K562 (cell line): ENCODE data around the gene ZG16B. TPM values are rescaled to one million over a fixed set of nuclear protein-coding genes. Genes with fewer than 3 reads are reported as not detected.

Experiments
- ATAC-seq: fragments of 200-7000 bp; cut with Tn5 transposase; 3 replicates; pipeline ENCODE4 v1.9.1; 2020; ENCODE audit warnings: moderate library complexity
- BruUV-seq: library from RNA; stranded (reverse); fragments of 400-500 nt; replicated peaks from 2 replicates; lab custom pipeline; 2021; lab: Mats Ljungman, UMichigan
- CTCF ChIA-PET: fragments of 300-600 bp; formaldehyde crosslinking; extraction: SDS; loops from one replicate; lab custom pipeline; 2021; ENCODE audit warnings: low intra/inter-chr PET ratio; lab: Yijun Ruan, JAX
- POLR2A ChIA-PET: fragments of 300-600, 350-650 bp; sonication (Branson Sonifier 250); formaldehyde crosslinking; extraction: SDS; loops from one replicate; lab custom pipeline; 2021; ENCODE audit warnings: antibody characterized with exemption, inconsistent platforms; lab: Yijun Ruan, JAX
- DNase-seq, 4 experiments: peaks; one replicate each; pipeline versions ENCODE4 v3.0.0 to v3.0.0-alpha.2; 2011 to 2018; ENCODE audit warnings: low spot score in 3 of 4, mixed read lengths in 3 of 4; ENCODE audit errors: extremely low read depth in 1 of 4
- FAIRE-seq: peaks from 2 replicates; lab custom pipeline; 2011; peaks lifted over from hg19 to GRCh38; lab: Jason Lieb, UNC
- H2AFZ ChIP-seq: 2 replicates; pipeline ENCODE4 v1.6.0; 2011; ENCODE audit warnings: low read depth, low read length, control low read depth, inconsistent platforms
- H3K27ac ChIP-seq: fragments of 200-600 bp; 3 replicates; pipeline ENCODE4 v1.8.0; 2011; ENCODE audit warnings: low read depth, mild to moderate bottlenecking, control low read depth, inconsistent platforms, low read length, moderate library complexity, mixed read lengths; ENCODE audit errors: extremely low read depth
- H3K27me3 ChIP-seq, 2 experiments: fragments of 300-600 bp in 1 of 2; 2 replicates in 1 of 2; 3 replicates in 1 of 2; pipeline versions ENCODE4 v1.6.0 to v1.8.0; 2011; ENCODE audit warnings: inconsistent platforms in 2 of 2, low read length in 2 of 2, mild to moderate bottlenecking in 1 of 2, mixed read lengths in 1 of 2, moderate library complexity in 1 of 2; ENCODE audit not compliant: control insufficient read depth in 2 of 2, insufficient read depth in 2 of 2
- H3K36me3 ChIP-seq: fragments of 300-600 bp; 3 replicates; pipeline ENCODE4 v1.8.0; 2011; ENCODE audit warnings: mild to moderate bottlenecking, low read length, inconsistent platforms; ENCODE audit not compliant: control insufficient read depth, insufficient read depth
- H3K4me1 ChIP-seq, 2 experiments: fragments of 200-600 bp in 1 of 2; replicated peaks in 1 of 2; 2 replicates in 1 of 2; 3 replicates in 1 of 2; pipeline versions ENCODE4 v1.5.1 to v1.8.0; 2011; ENCODE audit warnings: inconsistent platforms in 2 of 2, low read length in 2 of 2, mild to moderate bottlenecking in 1 of 2, mixed read lengths in 1 of 2, moderate library complexity in 1 of 2; ENCODE audit not compliant: control insufficient read depth in 2 of 2, insufficient read depth in 2 of 2
- H3K4me2 ChIP-seq: 2 replicates; pipeline ENCODE4 v1.6.1; 2011; ENCODE audit warnings: low read length, control low read depth, inconsistent platforms, mixed read lengths; ENCODE audit not compliant: insufficient read depth
- H3K4me3 ChIP-seq: fragments of 200-600 bp; sonication (generic), shearing (Covaris generic); 2 replicates; pipeline ENCODE4 v1.5.1; 2016; ENCODE audit warnings: control low read depth, inconsistent platforms
- H3K79me2 ChIP-seq: fragments of 200-600 bp; 3 replicates; pipeline ENCODE4 v1.8.0; 2011; ENCODE audit warnings: low read length, inconsistent platforms; ENCODE audit not compliant: control insufficient read depth, insufficient read depth
- H3K9ac ChIP-seq, 2 experiments: 2 replicates each; pipeline versions ENCODE4 v1.6.0 to v1.6.1; 2011; ENCODE audit warnings: low read depth in 2 of 2, low read length in 2 of 2, control low read depth in 1 of 2, inconsistent platforms in 1 of 2, mild to moderate bottlenecking in 1 of 2, mixed read lengths in 1 of 2; ENCODE audit not compliant: insufficient read depth in 1 of 2
- H3K9me1 ChIP-seq: one replicate; pipeline ENCODE4 v1.6.0; 2011; ENCODE audit warnings: inconsistent platforms, mild to moderate bottlenecking, low read length, moderate library complexity; ENCODE audit not compliant: control insufficient read depth, insufficient read depth
- H3K9me3 ChIP-seq: replicated peaks from 2 replicates; pipeline ENCODE4 v1.5.1; 2011; ENCODE audit warnings: low read depth, low read length, inconsistent platforms; ENCODE audit not compliant: control insufficient read depth, insufficient read depth
- H4K20me1 ChIP-seq: replicated peaks from 2 replicates; pipeline ENCODE4 v1.6.1; 2011; ENCODE audit warnings: low read length, inconsistent platforms, mixed read lengths; ENCODE audit not compliant: control insufficient read depth, insufficient read depth
- ATF7 ChIP-seq: fragments of 450-650 bp; IDR thresholded peaks from 2 replicates; pipeline ENCODE4 v1.7.1; 2014; ENCODE audit warnings: mild to moderate bottlenecking, moderate library complexity
- CCNT2 ChIP-seq: IDR thresholded peaks from 2 replicates; pipeline ENCODE4 v1.6.1; 2011; ENCODE audit warnings: borderline replicate concordance, low read depth, mild to moderate bottlenecking, moderate library complexity, mixed read lengths, low read length; ENCODE audit not compliant: insufficient read length; ENCODE audit errors: extremely low read depth
- DDX20 ChIP-seq: fragments of 450-650 bp; IDR thresholded peaks from 2 replicates; pipeline ENCODE4 v1.6.1; 2016; ENCODE audit warnings: missing genetic modification characterization, low read depth, mild to moderate bottlenecking, missing compliant biosample characterization, moderate library complexity
- DPF2 ChIP-seq: fragments of 450-650 bp; IDR thresholded peaks from 2 replicates; pipeline ENCODE4 v1.6.1; 2016
- LEF1 ChIP-seq: fragments of 450-650 bp; IDR thresholded peaks from 2 replicates; pipeline ENCODE4 v1.6.1; 2016; ENCODE audit warnings: mild to moderate bottlenecking
- RAD21 ChIP-seq, 2 experiments: fragments of 250-450 bp in 1 of 2; fragments of 450-650 bp in 1 of 2; sonication (Bioruptor Pico) in 1 of 2; formaldehyde crosslinking in 1 of 2; IDR thresholded peaks in 1 of 2; conservative IDR thresholded peaks in 1 of 2; 2 replicates each; pipeline versions ENCODE4 v1.4.0 to v1.8.0; 2020 to 2022; ENCODE audit warnings: mild to moderate bottlenecking in 2 of 2, moderate library complexity in 1 of 2
- SAFB ChIP-seq: fragments of 200-400 bp; formaldehyde crosslinking; IDR thresholded peaks from 2 replicates; pipeline ENCODE4 v1.6.1; 2017; ENCODE audit warnings: low read depth, low read length, borderline replicate concordance
- SMARCA4 ChIP-seq: fragments of 450-650 bp; IDR thresholded peaks from 2 replicates; pipeline ENCODE4 v1.6.1; 2016
- THRAP3 ChIP-seq: fragments of 450-650 bp; IDR thresholded peaks from 2 replicates; pipeline ENCODE4 v1.6.1; 2016; ENCODE audit warnings: mild to moderate bottlenecking, inconsistent platforms, borderline replicate concordance
- ZNF143 ChIP-seq: sonication (generic); formaldehyde crosslinking; IDR thresholded peaks from 2 replicates; pipeline ENCODE4 v1.9.0; 2022; ENCODE audit warnings: mild to moderate bottlenecking, missing genetic modification reagents
- WGBS: fragments of 100-300 bp; shearing (Covaris generic); methylation state at CpG from one replicate; pipeline ENCODE4 v1.1.6; 2016; ENCODE audit warnings: low coverage, mixed read lengths; ENCODE audit not compliant: insufficient coverage; ENCODE audit errors: missing lambda C conversion rate; 5-methylcytosine and 5-hydroxymethylcytosine counted together
- in situ Hi-C: fragments of 300-500 bp; cut with MboI; formaldehyde crosslinking; loops from 4 replicates; pipeline ENCODE4 v1.15.0; 2018; ENCODE audit warnings: inconsistent platforms, mixed read lengths
- intact Hi-C: fragments of 100-400 bp; cut with micrococcal nuclease; formaldehyde crosslinking; loops from 2 replicates; pipeline ENCODE4 v1.14.2; 2022
- polyA plus RNA-seq, 8 experiments: library from polyadenylated mRNA; depleted of rRNA in 4 of 8; stranded (reverse) in 5 of 8; unstranded in 3 of 8; fragments of >200 nt; fragmentation: Nextera tagmentation in 2 of 8; fragmentation: Illumina TruSeq in 1 of 8; extraction: Ambion mirVana in 2 of 8; extraction: Trizol in 1 of 8; gene quantifications; 2 replicates each; pipeline versions ENCODE4 v1.2.1 to v1.2.3, GENCODE V29; 2011 to 2014; ENCODE audit warnings: inconsistent platforms in 1 of 8, missing spikeins in 1 of 8
- total RNA-seq, 7 experiments: library from RNA; depleted of rRNA in 6 of 7; stranded (reverse); fragments of >200 nt in 6 of 7; fragmentation: Illumina TruSeq in 2 of 7; extraction: Trizol in 2 of 7; gene quantifications; 2 replicates each; pipeline versions ENCODE4 v1.2.1 to v1.2.3, GENCODE V29; 2011 to 2021; ENCODE audit warnings: low replicate concordance in 1 of 7
- TF ChIP-seq, protein P1 (sequence below): fragments of 450-650 bp; conservative IDR thresholded peaks from 2 replicates; pipeline ENCODE4 v1.6.1; 2016; ENCODE audit warnings: missing genetic modification characterization, low read depth, mild to moderate bottlenecking, control low read depth, missing compliant biosample characterization
- TF ChIP-seq, protein P2 (sequence below): fragments of 200-800 bp; sonication (Bioruptor generic); IDR thresholded peaks from 2 replicates; pipeline ENCODE4 v1.6.1; 2017; ENCODE audit warnings: missing genetic modification characterization, missing compliant biosample characterization
- TF ChIP-seq, protein P3 (sequence below): fragments of 450-650 bp; IDR thresholded peaks from one replicate; pipeline ENCODE4 v1.6.1; 2018; ENCODE audit warnings: mild to moderate bottlenecking, moderate library complexity; ENCODE audit not compliant: partially characterized antibody
- TF ChIP-seq, protein P4 (sequence below): sonication (generic); formaldehyde crosslinking; IDR thresholded peaks from 2 replicates; pipeline ENCODE4 v1.8.0; 2022; ENCODE audit warnings: mild to moderate bottlenecking, missing genetic modification reagents

The ZG16B gene
- total and polyA plus RNA-seq, 9 of the 15 experiments (the other 6 are each of a cell fraction or from before 2014, with no cell fraction given), result 0.25 to 0.43 (median 0.34) TPM; not detected in 5

DNA sequence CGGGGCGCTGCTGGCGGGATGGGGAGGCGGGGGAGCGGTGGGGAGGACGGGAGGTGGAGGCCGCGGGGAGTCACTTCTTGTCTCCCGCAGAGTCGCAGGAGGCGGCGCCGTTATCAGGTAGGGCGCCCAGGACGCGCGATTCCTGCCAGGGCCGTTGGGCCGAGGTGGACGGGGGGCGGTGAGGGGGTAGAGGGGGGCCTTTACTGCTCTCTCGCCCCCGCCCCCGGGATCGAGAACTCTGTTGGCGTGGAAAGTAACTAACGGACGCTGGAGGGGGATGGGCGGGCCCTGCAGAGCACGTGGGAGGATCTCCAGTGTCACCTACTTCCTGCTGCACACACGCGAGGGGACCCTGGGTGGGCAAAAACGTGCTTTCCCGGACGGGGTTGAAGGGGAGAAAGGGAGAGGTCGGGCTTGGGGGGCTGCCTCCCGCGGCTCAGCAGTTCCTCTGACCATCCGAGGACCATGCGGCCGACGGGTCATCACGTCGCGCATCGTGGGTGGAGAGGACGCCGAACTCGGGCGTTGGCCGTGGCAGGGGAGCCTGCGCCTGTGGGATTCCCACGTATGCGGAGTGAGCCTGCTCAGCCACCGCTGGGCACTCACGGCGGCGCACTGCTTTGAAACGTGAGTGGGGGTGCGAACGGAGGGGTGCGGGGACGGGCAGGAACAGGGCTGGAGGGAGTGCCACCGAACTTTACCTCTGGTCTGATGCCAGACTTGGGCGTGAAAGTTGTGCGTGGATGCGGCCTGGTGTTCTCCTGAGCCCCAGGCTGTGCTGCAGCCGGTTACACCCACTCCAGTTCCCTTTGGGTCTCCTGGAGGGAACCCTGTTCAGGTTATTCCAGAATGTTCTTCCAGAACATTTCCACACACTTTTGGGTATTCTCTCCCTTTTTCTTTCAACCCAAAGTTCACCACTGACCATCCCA, 12.5 kb upstream of the ZG16B start:
- DNase-seq, result peak in 3 of 4 experiments; percentile 78 to 94 (median 94)
- CTCF ChIA-PET, result no interaction called here
- TF ChIP-seq ZNF143, result no peak
- peak; percentile 95 for TF ChIP-seq SAFB
- TF ChIP-seq DDX20 (tag), result no peak
- TF ChIP-seq, protein P1, sequence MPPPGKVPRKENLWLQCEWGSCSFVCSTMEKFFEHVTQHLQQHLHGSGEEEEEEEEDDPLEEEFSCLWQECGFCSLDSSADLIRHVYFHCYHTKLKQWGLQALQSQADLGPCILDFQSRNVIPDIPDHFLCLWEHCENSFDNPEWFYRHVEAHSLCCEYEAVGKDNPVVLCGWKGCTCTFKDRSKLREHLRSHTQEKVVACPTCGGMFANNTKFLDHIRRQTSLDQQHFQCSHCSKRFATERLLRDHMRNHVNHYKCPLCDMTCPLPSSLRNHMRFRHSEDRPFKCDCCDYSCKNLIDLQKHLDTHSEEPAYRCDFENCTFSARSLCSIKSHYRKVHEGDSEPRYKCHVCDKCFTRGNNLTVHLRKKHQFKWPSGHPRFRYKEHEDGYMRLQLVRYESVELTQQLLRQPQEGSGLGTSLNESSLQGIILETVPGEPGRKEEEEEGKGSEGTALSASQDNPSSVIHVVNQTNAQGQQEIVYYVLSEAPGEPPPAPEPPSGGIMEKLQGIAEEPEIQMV (tag), result no peak
- TF ChIP-seq, protein P2, sequence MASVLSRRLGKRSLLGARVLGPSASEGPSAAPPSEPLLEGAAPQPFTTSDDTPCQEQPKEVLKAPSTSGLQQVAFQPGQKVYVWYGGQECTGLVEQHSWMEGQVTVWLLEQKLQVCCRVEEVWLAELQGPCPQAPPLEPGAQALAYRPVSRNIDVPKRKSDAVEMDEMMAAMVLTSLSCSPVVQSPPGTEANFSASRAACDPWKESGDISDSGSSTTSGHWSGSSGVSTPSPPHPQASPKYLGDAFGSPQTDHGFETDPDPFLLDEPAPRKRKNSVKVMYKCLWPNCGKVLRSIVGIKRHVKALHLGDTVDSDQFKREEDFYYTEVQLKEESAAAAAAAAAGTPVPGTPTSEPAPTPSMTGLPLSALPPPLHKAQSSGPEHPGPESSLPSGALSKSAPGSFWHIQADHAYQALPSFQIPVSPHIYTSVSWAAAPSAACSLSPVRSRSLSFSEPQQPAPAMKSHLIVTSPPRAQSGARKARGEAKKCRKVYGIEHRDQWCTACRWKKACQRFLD, result peak; percentile 82
- TF ChIP-seq THRAP3, result no peak
- TF ChIP-seq, protein P3, sequence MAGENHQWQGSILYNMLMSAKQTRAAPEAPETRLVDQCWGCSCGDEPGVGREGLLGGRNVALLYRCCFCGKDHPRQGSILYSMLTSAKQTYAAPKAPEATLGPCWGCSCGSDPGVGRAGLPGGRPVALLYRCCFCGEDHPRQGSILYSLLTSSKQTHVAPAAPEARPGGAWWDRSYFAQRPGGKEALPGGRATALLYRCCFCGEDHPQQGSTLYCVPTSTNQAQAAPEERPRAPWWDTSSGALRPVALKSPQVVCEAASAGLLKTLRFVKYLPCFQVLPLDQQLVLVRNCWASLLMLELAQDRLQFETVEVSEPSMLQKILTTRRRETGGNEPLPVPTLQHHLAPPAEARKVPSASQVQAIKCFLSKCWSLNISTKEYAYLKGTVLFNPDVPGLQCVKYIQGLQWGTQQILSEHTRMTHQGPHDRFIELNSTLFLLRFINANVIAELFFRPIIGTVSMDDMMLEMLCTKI, result no peak
- no peak for TF ChIP-seq RAD21 (CRISPR knock-in tag; conservative IDR thresholded peaks at IDR 0.05 in 1 of 2, IDR thresholded peaks at IDR 0.05 in 1 of 2)
- 0 out of 2 replicates have a peak, but pooled peaks have one; percentile 35 for TF ChIP-seq LEF1
- TF ChIP-seq CCNT2, result peak; percentile 15
- TF ChIP-seq, protein P4, sequence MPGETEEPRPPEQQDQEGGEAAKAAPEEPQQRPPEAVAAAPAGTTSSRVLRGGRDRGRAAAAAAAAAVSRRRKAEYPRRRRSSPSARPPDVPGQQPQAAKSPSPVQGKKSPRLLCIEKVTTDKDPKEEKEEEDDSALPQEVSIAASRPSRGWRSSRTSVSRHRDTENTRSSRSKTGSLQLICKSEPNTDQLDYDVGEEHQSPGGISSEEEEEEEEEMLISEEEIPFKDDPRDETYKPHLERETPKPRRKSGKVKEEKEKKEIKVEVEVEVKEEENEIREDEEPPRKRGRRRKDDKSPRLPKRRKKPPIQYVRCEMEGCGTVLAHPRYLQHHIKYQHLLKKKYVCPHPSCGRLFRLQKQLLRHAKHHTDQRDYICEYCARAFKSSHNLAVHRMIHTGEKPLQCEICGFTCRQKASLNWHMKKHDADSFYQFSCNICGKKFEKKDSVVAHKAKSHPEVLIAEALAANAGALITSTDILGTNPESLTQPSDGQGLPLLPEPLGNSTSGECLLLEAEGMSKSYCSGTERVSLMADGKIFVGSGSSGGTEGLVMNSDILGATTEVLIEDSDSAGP (CRISPR knock-in tag), result no peak
- TF ChIP-seq SMARCA4, result no peak
- TF ChIP-seq DPF2, result peak; percentile 25; the same call in 1 of the 2 replicates
- no peak for TF ChIP-seq ATF7

More for the DNA sequence above, 12.5 kb upstream of the ZG16B start:
- H3K4me1 ChIP-seq, result peaks cover 8 to 57% of the 10 kb centered on the region in 2 experiments; a peak in 4 of 5 replicates
- BruUV-seq, result TSS peak; percentile 55
- no peaks in the 10 kb centered on the region for H3K27me3 ChIP-seq
- peak overlapping the region; percentile 90 to 99 for H3K9ac ChIP-seq
- H3K4me3 ChIP-seq, result peak overlapping the region; percentile 82
- peaks cover 28% of the 10 kb centered on the region for H3K79me2 ChIP-seq
- no peaks in the 10 kb centered on the region for H4K20me1 ChIP-seq
- in situ Hi-C loops, result no loop called here
- H2AFZ ChIP-seq, result peak overlapping the region; percentile 97
- H3K9me3 ChIP-seq, result no peaks in the 10 kb centered on the region
- H3K36me3 ChIP-seq, result peaks cover 32% of the 10 kb centered on the region; the same call in 2 of the 3 replicates
- POLR2A ChIA-PET, result interaction anchor here (0.8 to 1.9 kb wide), 3 partner anchors 17 to 53 kb away, joined by 3 to 4 read pairs (median 3); no protein-coding TSS in a partner anchor
- H3K27ac ChIP-seq, result peak overlapping the region; percentile 89
- intact Hi-C loops, result loop anchor here (5.0 kb wide), 1 partner anchor 40 kb away; the partner anchor contains the start of gene ELOB
- peak; percentile 65 for FAIRE-seq
- ATAC-seq, result peak; percentile 67
- under 1% methylated on average over 39 of the region's 68 CpGs for WGBS
- no peaks in the 10 kb centered on the region for H3K9me1 ChIP-seq
- peak overlapping the region; percentile 90 for H3K4me2 ChIP-seq
